ENCODE measurements around the gene DNAJC5.

DNA sequence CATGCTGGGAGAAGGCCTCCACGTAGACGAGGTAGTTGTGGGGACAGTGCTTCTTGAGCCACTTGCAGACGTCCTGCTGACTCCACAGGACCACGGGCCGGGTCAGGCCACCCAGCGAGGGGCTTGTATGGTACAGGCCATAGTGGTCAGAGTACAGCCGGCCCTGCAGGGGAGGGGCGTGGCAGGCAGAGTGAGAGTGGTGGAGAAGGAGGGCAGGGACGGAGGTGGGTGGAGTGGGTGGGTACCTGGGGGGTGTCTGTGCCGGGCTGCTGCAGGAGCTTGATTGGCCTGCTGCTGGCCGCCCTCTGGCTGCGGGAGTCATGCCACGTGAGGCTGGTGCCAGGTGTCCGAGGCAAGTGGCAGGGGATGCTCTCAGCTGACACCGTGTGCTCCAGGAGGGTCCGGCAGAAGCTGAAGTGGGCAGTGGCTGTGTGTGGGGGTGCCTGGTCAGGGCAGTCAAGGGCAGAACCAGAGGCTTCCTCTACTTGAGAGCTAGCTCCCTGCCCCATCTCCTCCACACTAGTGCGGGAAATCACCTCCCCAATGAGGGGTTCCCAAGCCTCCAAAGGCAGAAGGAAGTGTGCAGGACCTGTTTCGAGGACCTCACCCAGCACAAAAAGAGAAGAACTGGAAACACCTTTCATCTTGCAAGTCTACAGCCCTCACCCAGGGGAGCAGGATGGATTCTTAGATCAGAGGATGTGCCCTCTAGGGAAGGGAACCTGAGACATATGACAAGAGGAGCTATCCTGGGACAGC is 82.2 kb downstream of the DNAJC5 start:
- TF ChIP-seq, protein P1, sequence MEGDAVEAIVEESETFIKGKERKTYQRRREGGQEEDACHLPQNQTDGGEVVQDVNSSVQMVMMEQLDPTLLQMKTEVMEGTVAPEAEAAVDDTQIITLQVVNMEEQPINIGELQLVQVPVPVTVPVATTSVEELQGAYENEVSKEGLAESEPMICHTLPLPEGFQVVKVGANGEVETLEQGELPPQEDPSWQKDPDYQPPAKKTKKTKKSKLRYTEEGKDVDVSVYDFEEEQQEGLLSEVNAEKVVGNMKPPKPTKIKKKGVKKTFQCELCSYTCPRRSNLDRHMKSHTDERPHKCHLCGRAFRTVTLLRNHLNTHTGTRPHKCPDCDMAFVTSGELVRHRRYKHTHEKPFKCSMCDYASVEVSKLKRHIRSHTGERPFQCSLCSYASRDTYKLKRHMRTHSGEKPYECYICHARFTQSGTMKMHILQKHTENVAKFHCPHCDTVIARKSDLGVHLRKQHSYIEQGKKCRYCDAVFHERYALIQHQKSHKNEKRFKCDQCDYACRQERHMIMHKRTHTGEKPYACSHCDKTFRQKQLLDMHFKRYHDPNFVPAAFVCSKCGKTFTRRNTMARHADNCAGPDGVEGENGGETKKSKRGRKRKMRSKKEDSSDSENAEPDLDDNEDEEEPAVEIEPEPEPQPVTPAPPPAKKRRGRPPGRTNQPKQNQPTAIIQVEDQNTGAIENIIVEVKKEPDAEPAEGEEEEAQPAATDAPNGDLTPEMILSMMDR (IDR thresholded peaks at IDR 0.05) = no peak
- TF ChIP-seq POLR2A (IDR thresholded peaks at IDR 0.05) = no peak
